ENCODE measurements around the gene NFASC. TPM values are rescaled to one million over a fixed set of nuclear protein-coding genes. Genes with fewer than 3 reads are reported as not detected.
A peak's percentile ranks its signal among the peaks of the same experiment; 100 is the strongest.

Gene NFASC
- total RNA-seq, 1 donor from 2014 or later = 1.6 TPM

- H3K36me3 ChIP-seq (ENCODE audit: control insufficient read depth in 3 of 3, insufficient read depth in 3 of 3, low read length in 3 of 3) = no peaks in the 10 kb centered on the region
- H3K9me3 ChIP-seq (ENCODE audit: control insufficient read depth in 3 of 3, low read length in 3 of 3) = no peaks in the 10 kb centered on the region
- H3K4me1 ChIP-seq (ENCODE audit: control insufficient read depth in 3 of 3, insufficient read depth in 3 of 3, low read length in 3 of 3) = peaks cover 17 to 34% (median 28%) of the 10 kb centered on the region in 3 donors
- no peak overlapping the region for H3K27ac ChIP-seq (ENCODE audit: low read depth, low read length)
- H3K27me3 ChIP-seq (ENCODE audit: control insufficient read depth in 3 of 3, insufficient read depth in 3 of 3, low read length in 3 of 3) = no peaks in the 10 kb centered on the region
- H3K9ac ChIP-seq (ENCODE audit: low read depth in 1 of 3, low read length in 3 of 3) = no peak overlapping the region
- H3K4me3 ChIP-seq (ENCODE audit: low read length in 3 of 3) = no peak overlapping the region
Observed at GRCh38 chr1:204869097-204869496, 1.6 kb upstream of the NFASC start.

GRCh38 chr1:204871405-204872037 is 859 bp downstream of the NFASC start:
- peak overlapping the region in 1 of 3 donors; percentile 2 for H3K4me3 ChIP-seq (ENCODE audit: low read length in 3 of 3)
- no peaks in the 10 kb centered on the region for H3K9me3 ChIP-seq (ENCODE audit: control insufficient read depth in 3 of 3, low read length in 3 of 3)
- no peaks in the 10 kb centered on the region for H3K36me3 ChIP-seq (ENCODE audit: control insufficient read depth in 3 of 3, insufficient read depth in 3 of 3, low read length in 3 of 3)
- H3K27ac ChIP-seq (ENCODE audit: low read depth, low read length) = peak overlapping the region; percentile 30
- no peak overlapping the region for H3K9ac ChIP-seq (ENCODE audit: low read depth in 1 of 3, low read length in 3 of 3)
- H3K27me3 ChIP-seq (ENCODE audit: control insufficient read depth in 3 of 3, insufficient read depth in 3 of 3, low read length in 3 of 3) = no peaks in the 10 kb centered on the region
- peaks cover 17 to 34% (median 28%) of the 10 kb centered on the region in 3 donors for H3K4me1 ChIP-seq (ENCODE audit: control insufficient read depth in 3 of 3, insufficient read depth in 3 of 3, low read length in 3 of 3)

- no peak overlapping the region for H3K9ac ChIP-seq (ENCODE audit: low read depth in 1 of 3, low read length in 3 of 3)
- no peak overlapping the region for H3K4me3 ChIP-seq (ENCODE audit: low read length in 3 of 3)
- H3K27me3 ChIP-seq (ENCODE audit: control insufficient read depth in 3 of 3, insufficient read depth in 3 of 3, low read length in 3 of 3) = no peaks in the 10 kb centered on the region
Observed at GRCh38 chr1:204872262-204872881, 1.7 kb downstream of the NFASC start.

GRCh38 chr1:204873176-204873575 is 2.5 kb downstream of the NFASC start:
- H3K4me1 ChIP-seq (ENCODE audit: control insufficient read depth in 3 of 3, insufficient read depth in 3 of 3, low read length in 3 of 3) = peaks cover 9 to 25% (median 22%) of the 10 kb centered on the region in 3 donors
- H3K27ac ChIP-seq (ENCODE audit: low read depth, low read length) = no peak overlapping the region
- H3K27me3 ChIP-seq (ENCODE audit: control insufficient read depth in 3 of 3, insufficient read depth in 3 of 3, low read length in 3 of 3) = no peaks in the 10 kb centered on the region
- H3K9me3 ChIP-seq (ENCODE audit: control insufficient read depth in 3 of 3, low read length in 3 of 3) = no peaks in the 10 kb centered on the region
- H3K36me3 ChIP-seq (ENCODE audit: control insufficient read depth in 3 of 3, insufficient read depth in 3 of 3, low read length in 3 of 3) = no peaks in the 10 kb centered on the region
- no peak overlapping the region for H3K4me3 ChIP-seq (ENCODE audit: low read length in 3 of 3)
- no peak overlapping the region for H3K9ac ChIP-seq (ENCODE audit: low read depth in 1 of 3, low read length in 3 of 3)

More at GRCh38 chr1:204872262-204872881, 1.7 kb downstream of the NFASC start:
- H3K4me1 ChIP-seq (ENCODE audit: control insufficient read depth in 3 of 3, insufficient read depth in 3 of 3, low read length in 3 of 3) = peaks cover 17 to 33% (median 27%) of the 10 kb centered on the region in 3 donors
- no peaks in the 10 kb centered on the region for H3K9me3 ChIP-seq (ENCODE audit: control insufficient read depth in 3 of 3, low read length in 3 of 3)
- peak overlapping the region; percentile 1 for H3K27ac ChIP-seq (ENCODE audit: low read depth, low read length)
- H3K36me3 ChIP-seq (ENCODE audit: control insufficient read depth in 3 of 3, insufficient read depth in 3 of 3, low read length in 3 of 3) = no peaks in the 10 kb centered on the region

- Histone ChIP-seq H3K9ac (ENCODE audit: low read depth in 1 of 3, low read length in 3 of 3) (no peak overlapping the region), H3K4me1 (ENCODE audit: control insufficient read depth in 3 of 3, insufficient read depth in 3 of 3, low read length in 3 of 3) (peaks cover 4 to 19% (median 18%) of the 10 kb centered on the region in 3 donors), H3K27me3 (ENCODE audit: control insufficient read depth in 3 of 3, insufficient read depth in 3 of 3, low read length in 3 of 3) (no peaks in the 10 kb centered on the region), H3K27ac (ENCODE audit: low read depth, low read length) (no peak overlapping the region), H3K4me3 (ENCODE audit: low read length in 3 of 3) (no peak overlapping the region), H3K36me3 (ENCODE audit: control insufficient read depth in 3 of 3, insufficient read depth in 3 of 3, low read length in 3 of 3) (no peaks in the 10 kb centered on the region), H3K9me3 (ENCODE audit: control insufficient read depth in 3 of 3, low read length in 3 of 3) (no peaks in the 10 kb centered on the region)
Observed at GRCh38 chr1:204873714-204874113, 3.1 kb downstream of the NFASC start.

GRCh38 chr1:204874274-204874673 is 3.6 kb downstream of the NFASC start:
- Histone ChIP-seq H3K4me1 (ENCODE audit: control insufficient read depth in 3 of 3, insufficient read depth in 3 of 3, low read length in 3 of 3) (peaks cover 2 to 17% (median 16%) of the 10 kb centered on the region in 3 donors), H3K27ac (ENCODE audit: low read depth, low read length) (no peak overlapping the region), H3K4me3 (ENCODE audit: low read length in 3 of 3) (no peak overlapping the region), H3K27me3 (ENCODE audit: control insufficient read depth in 3 of 3, insufficient read depth in 3 of 3, low read length in 3 of 3) (no peaks in the 10 kb centered on the region), H3K9me3 (ENCODE audit: control insufficient read depth in 3 of 3, low read length in 3 of 3) (no peaks in the 10 kb centered on the region), H3K9ac (ENCODE audit: low read depth in 1 of 3, low read length in 3 of 3) (no peak overlapping the region), H3K36me3 (ENCODE audit: control insufficient read depth in 3 of 3, insufficient read depth in 3 of 3, low read length in 3 of 3) (no peaks in the 10 kb centered on the region)

GRCh38 chr1:204875255-204875654 is 4.6 kb downstream of the NFASC start:
- no peak overlapping the region for H3K27ac ChIP-seq (ENCODE audit: low read depth, low read length)
- no peak overlapping the region for H3K9ac ChIP-seq (ENCODE audit: low read depth in 1 of 3, low read length in 3 of 3)
- no peak overlapping the region for H3K4me3 ChIP-seq (ENCODE audit: low read length in 3 of 3)
- H3K9me3 ChIP-seq (ENCODE audit: control insufficient read depth in 3 of 3, low read length in 3 of 3) = no peaks in the 10 kb centered on the region
- H3K27me3 ChIP-seq (ENCODE audit: control insufficient read depth in 3 of 3, insufficient read depth in 3 of 3, low read length in 3 of 3) = no peaks in the 10 kb centered on the region
- H3K4me1 ChIP-seq (ENCODE audit: control insufficient read depth in 3 of 3, insufficient read depth in 3 of 3, low read length in 3 of 3) = peaks cover 2 to 20% (median 16%) of the 10 kb centered on the region in 3 donors
- no peaks in the 10 kb centered on the region for H3K36me3 ChIP-seq (ENCODE audit: control insufficient read depth in 3 of 3, insufficient read depth in 3 of 3, low read length in 3 of 3)

GRCh38 chr1:204878621-204879234 is 8.1 kb downstream of the NFASC start:
- Histone ChIP-seq H3K36me3 (ENCODE audit: control insufficient read depth in 3 of 3, insufficient read depth in 3 of 3, low read length in 3 of 3) (no peaks in the 10 kb centered on the region), H3K4me1 (ENCODE audit: control insufficient read depth in 3 of 3, insufficient read depth in 3 of 3, low read length in 3 of 3) (peaks cover 3 to 17% (median 7%) of the 10 kb centered on the region in 3 donors), H3K9ac (ENCODE audit: low read depth in 1 of 3, low read length in 3 of 3) (no peak overlapping the region), H3K9me3 (ENCODE audit: control insufficient read depth in 3 of 3, low read length in 3 of 3) (no peaks in the 10 kb centered on the region), H3K27me3 (ENCODE audit: control insufficient read depth in 3 of 3, insufficient read depth in 3 of 3, low read length in 3 of 3) (peaks cover 0 to under 1% (median 0%) of the 10 kb centered on the region in 3 donors), H3K4me3 (ENCODE audit: low read length in 3 of 3) (no peak overlapping the region), H3K27ac (ENCODE audit: low read depth, low read length) (no peak overlapping the region)

GRCh38 chr1:204879351-204879750 is 8.7 kb downstream of the NFASC start:
- Histone ChIP-seq H3K27ac (ENCODE audit: low read depth, low read length) (no peak overlapping the region), H3K27me3 (ENCODE audit: control insufficient read depth in 3 of 3, insufficient read depth in 3 of 3, low read length in 3 of 3) (peaks cover 0 to 2% (median 0%) of the 10 kb centered on the region in 3 donors), H3K9ac (ENCODE audit: low read depth in 1 of 3, low read length in 3 of 3) (no peak overlapping the region), H3K4me3 (ENCODE audit: low read length in 3 of 3) (no peak overlapping the region), H3K36me3 (ENCODE audit: control insufficient read depth in 3 of 3, insufficient read depth in 3 of 3, low read length in 3 of 3) (no peaks in the 10 kb centered on the region), H3K9me3 (ENCODE audit: control insufficient read depth in 3 of 3, low read length in 3 of 3) (no peaks in the 10 kb centered on the region), H3K4me1 (ENCODE audit: control insufficient read depth in 3 of 3, insufficient read depth in 3 of 3, low read length in 3 of 3) (peaks cover 5 to 19% (median 8%) of the 10 kb centered on the region in 3 donors)

- Histone ChIP-seq H3K9ac (ENCODE audit: low read depth in 1 of 3, low read length in 3 of 3) (no peak overlapping the region), H3K27ac (ENCODE audit: low read depth, low read length) (peak overlapping the region; percentile 5), H3K4me3 (ENCODE audit: low read length in 3 of 3) (no peak overlapping the region), H3K27me3 (ENCODE audit: control insufficient read depth in 3 of 3, insufficient read depth in 3 of 3, low read length in 3 of 3) (peaks cover 0 to 2% (median 0%) of the 10 kb centered on the region in 3 donors), H3K36me3 (ENCODE audit: control insufficient read depth in 3 of 3, insufficient read depth in 3 of 3, low read length in 3 of 3) (no peaks in the 10 kb centered on the region), H3K9me3 (ENCODE audit: control insufficient read depth in 3 of 3, low read length in 3 of 3) (no peaks in the 10 kb centered on the region), H3K4me1 (ENCODE audit: control insufficient read depth in 3 of 3, insufficient read depth in 3 of 3, low read length in 3 of 3) (peaks cover 5 to 19% (median 14%) of the 10 kb centered on the region in 3 donors)
Observed at GRCh38 chr1:204880906-204881305, 10.2 kb downstream of the NFASC start.

Measured in skeletal muscle tissue (tissue), 4 donors.